Dendritic cell treated with granulocyte-macrophage colony-stimulating factor and Interleukin-4, amounts not matched to agents 40 ng/mL and 50 ng/mL, for 4 days (primary cell): ENCODE measurements around the gene SEC14L3.

Experiments used
- H3K27ac Mint-ChIP-seq: one replicate; pipeline ENCODE4 v1.8.0; 2022; ENCODE audit warnings: mild to moderate bottlenecking, mixed read lengths
- H3K27me3 Mint-ChIP-seq: one replicate; pipeline ENCODE4 v1.8.0; 2022; ENCODE audit warnings: mild to moderate bottlenecking, mixed read lengths
- H3K36me3 Mint-ChIP-seq: one replicate; pipeline ENCODE4 v1.8.0; 2022; ENCODE audit warnings: low read depth, mixed read lengths
- H3K4me1 Mint-ChIP-seq: one replicate; pipeline ENCODE4 v1.8.0; 2022; ENCODE audit warnings: low read depth, mixed read lengths
- H3K4me3 Mint-ChIP-seq: one replicate; pipeline ENCODE4 v1.8.0; 2022; ENCODE audit warnings: mild to moderate bottlenecking, moderate library complexity, mixed read lengths
- H3K9me3 Mint-ChIP-seq: one replicate; pipeline ENCODE4 v1.8.0; 2022; ENCODE audit warnings: mixed read lengths
- intact Hi-C: fragments of 100-400 bp; cut with micrococcal nuclease; formaldehyde crosslinking; loops from one replicate; pipeline ENCODE4 v1.15.0; 2022

The SEC14L3 gene

DNA sequence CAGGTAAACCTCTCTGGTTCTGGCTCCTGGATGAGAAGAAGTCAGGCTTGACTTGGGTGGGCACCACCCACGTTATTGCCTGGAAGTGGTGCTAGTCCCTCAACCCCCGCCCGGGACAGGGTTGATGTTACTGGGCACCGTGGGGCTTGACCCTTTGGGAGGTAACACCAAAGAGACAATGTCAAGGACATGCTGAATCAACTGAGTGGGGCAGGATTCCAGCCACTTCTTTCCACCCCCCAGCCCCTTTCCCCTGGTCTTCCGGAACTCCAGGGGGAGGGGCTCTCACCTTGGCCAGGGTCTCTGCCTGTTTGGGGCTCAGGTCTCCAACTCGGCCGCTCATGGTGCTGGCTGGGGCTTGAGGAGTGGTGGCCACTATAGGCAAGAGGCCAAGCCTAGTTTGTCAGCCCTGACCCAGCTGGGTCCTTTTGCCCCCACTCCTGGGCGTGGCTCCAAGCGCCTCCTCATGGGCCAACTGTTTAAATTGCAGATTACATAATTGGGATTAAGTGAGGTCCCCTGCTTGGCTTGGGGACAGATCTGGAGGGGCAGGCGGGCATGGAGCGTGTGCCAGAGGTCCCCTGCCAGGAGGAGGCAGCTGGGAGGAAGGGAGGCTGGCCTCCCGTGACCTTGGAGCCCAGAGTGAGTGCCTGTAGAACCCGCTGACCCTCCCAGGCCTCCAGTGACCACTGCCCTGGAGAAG, at the start of gene SEC14L3:
Gene SEC14L3, minus strand, starts transcription at position 402 of the 703 bp plus-strand sequence. Its CDS starts 59 bp downstream, at position 343.
- Mint-ChIP-seq H3K36me3 (no peaks in the 10 kb centered on the region), H3K27ac (no peak within 1 kb of the TSS), H3K4me3 (no peak within 1 kb of the TSS), H3K4me1 (no peaks in the 10 kb centered on the region), H3K27me3 (peaks cover 16% of the 10 kb centered on the region), H3K9me3 (no peaks in the 10 kb centered on the region)
- intact Hi-C loops, result no loop called here

DNA sequence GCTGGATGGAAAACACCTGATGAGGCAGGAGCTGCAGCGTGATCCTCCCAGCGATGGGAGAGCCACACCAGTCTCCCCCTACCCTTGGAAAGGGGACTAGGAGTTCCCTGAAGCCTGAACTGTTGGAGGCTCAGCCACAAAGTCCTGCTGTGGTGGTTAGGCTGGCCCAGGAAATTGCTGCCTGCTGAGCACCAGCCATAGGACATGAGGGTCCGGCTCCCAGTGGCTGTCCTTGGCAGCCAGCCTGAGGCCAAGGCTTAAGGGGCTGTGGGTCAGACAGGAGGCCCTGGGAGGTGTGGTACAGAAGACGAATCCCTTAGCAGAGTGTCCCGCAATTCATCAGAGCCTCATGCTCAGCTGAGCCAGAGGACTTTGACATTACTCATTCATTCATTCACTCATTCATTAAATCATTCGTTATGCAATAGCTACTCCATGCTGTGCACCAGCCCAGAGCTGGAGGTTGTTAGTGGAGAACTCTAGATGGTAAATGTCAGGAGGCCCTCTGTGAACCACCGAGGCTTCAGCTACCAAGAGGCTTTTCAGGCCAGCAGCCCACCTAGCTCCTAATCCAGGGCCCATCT, 48.1 kb upstream of the SEC14L3 start:
- H3K9me3 Mint-ChIP-seq, result no peaks in the 10 kb centered on the region
- no peaks in the 10 kb centered on the region for H3K4me1 Mint-ChIP-seq
- no peak overlapping the region for H3K4me3 Mint-ChIP-seq
- peaks cover 3% of the 10 kb centered on the region for H3K27me3 Mint-ChIP-seq
- intact Hi-C loops, result no loop called here
- no peaks in the 10 kb centered on the region for H3K36me3 Mint-ChIP-seq
- H3K27ac Mint-ChIP-seq, result no peak overlapping the region

DNA sequence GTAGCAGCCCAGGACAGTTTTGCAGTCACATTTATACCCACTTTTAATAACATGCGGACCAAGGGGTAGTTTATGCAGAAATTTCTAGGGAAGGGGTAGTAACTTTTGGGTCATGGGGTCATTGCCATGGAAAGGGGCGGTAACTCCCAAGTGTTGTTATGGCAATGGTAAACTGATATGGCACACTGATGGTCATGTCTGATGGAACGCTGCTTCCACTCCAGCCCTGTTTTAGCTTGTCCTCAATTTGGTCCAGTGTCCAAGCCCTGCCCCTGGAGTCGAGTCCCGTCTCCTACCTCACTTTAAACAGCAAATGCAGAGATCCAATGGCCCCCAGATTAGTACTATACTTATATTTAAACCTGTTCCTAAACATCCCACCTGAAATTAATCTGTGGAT, 44.9 kb upstream of the SEC14L3 start:
- Mint-ChIP-seq H3K9me3 (no peaks in the 10 kb centered on the region), H3K27ac (no peak overlapping the region), H3K27me3 (peaks cover 1% of the 10 kb centered on the region), H3K4me1 (no peaks in the 10 kb centered on the region), H3K36me3 (no peaks in the 10 kb centered on the region), H3K4me3 (no peak overlapping the region)
- intact Hi-C loops, result no loop called here

DNA sequence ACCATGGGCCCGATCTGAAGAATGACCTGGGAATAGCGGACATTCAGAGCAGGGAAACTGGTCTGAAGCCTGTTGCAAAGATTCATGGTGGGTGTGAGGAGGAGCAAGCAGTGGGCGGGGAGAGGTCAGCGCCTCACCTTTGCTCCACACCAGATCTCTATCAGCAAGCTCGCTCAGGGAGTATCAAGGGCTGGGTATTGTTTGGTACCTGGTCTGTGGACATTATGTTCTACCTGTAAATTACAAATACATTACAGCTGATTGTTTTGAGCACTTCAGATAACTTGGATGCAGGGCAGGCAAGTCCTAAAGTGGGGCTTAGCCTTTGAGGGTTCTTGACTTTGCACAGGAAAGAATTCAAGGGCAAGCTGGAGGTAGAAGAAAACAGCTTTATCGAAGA, 44.5 kb upstream of the SEC14L3 start:
- intact Hi-C loops, result no loop called here
- H3K36me3 Mint-ChIP-seq, result no peaks in the 10 kb centered on the region
- H3K9me3 Mint-ChIP-seq, result no peaks in the 10 kb centered on the region
- no peaks in the 10 kb centered on the region for H3K4me1 Mint-ChIP-seq
- no peaks in the 10 kb centered on the region for H3K27me3 Mint-ChIP-seq
- H3K27ac Mint-ChIP-seq, result no peak overlapping the region
- H3K4me3 Mint-ChIP-seq, result no peak overlapping the region

DNA sequence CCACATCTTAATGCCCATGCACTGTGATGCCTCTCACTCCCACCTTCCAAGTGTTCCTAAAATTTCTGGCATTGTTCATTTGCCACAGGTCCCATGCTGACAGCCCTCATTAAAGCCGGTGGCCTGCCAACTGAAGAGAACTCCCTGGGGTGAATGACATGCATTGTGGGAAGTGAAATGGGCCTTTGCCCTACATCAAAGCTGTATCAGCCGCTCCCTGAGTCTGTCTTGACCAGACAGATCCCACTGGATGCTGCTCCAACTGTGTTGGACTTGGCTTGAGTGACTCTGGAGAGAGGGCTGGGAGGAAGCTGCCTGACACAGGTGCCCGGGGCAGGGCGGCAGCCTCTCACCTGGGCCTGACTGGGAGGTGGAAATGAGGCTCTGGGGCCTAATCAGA, 42.4 kb upstream of the SEC14L3 start:
- intact Hi-C loops, result no loop called here
- no peaks in the 10 kb centered on the region for H3K36me3 Mint-ChIP-seq
- no peak overlapping the region for H3K4me3 Mint-ChIP-seq
- H3K27me3 Mint-ChIP-seq, result peaks cover 9% of the 10 kb centered on the region
- H3K27ac Mint-ChIP-seq, result no peak overlapping the region
- H3K9me3 Mint-ChIP-seq, result no peaks in the 10 kb centered on the region
- no peaks in the 10 kb centered on the region for H3K4me1 Mint-ChIP-seq

DNA sequence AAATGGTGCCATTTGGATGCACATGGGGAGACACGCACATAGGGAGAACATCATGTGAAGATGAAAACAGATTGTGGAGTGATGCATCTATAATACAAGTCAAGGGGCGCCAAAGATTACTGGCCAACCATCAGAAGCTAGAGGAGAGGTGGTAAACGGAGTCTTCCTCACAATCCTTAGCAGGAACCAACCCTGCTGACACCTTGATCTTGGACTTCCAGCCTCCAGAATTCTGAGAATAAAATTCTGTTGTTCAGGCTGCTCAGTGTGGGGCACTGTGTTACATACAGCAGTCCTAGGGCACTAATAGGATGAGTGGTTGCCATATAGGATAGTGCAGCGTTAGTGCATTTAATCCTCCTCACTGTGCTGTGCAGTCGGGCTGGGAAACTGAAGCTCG, 41.6 kb upstream of the SEC14L3 start:
- intact Hi-C loops, result no loop called here

DNA sequence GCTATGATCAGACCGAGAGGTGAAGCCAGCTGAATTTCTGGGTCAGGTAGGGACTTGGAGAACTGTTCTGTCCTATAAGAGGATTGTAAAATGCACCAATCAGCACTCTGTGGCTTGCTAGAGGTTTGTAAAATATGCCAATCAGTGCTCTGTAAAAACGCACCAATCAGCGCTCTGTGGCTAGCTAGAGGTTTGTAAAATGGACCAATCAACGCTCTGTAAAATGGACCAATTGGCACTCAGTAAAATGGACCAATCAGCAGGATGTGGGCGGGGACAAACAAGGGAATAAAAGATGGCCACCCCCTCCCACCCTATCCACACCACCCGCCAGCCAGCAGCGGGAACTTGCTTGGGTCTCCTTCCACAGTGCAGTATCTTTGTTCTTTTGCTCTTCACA, 40.1 kb upstream of the SEC14L3 start:
- Mint-ChIP-seq H3K9me3 (no peaks in the 10 kb centered on the region), H3K4me3 (no peak overlapping the region), H3K36me3 (no peaks in the 10 kb centered on the region), H3K27me3 (peaks cover 14% of the 10 kb centered on the region), H3K27ac (no peak overlapping the region), H3K4me1 (no peaks in the 10 kb centered on the region)
- intact Hi-C loops, result no loop called here

More for the DNA sequence above, 41.6 kb upstream of the SEC14L3 start:
- no peak overlapping the region for H3K4me3 Mint-ChIP-seq
- H3K27me3 Mint-ChIP-seq, result peaks cover 12% of the 10 kb centered on the region
- no peaks in the 10 kb centered on the region for H3K36me3 Mint-ChIP-seq
- no peaks in the 10 kb centered on the region for H3K4me1 Mint-ChIP-seq
- no peak overlapping the region for H3K27ac Mint-ChIP-seq
- no peaks in the 10 kb centered on the region for H3K9me3 Mint-ChIP-seq

DNA sequence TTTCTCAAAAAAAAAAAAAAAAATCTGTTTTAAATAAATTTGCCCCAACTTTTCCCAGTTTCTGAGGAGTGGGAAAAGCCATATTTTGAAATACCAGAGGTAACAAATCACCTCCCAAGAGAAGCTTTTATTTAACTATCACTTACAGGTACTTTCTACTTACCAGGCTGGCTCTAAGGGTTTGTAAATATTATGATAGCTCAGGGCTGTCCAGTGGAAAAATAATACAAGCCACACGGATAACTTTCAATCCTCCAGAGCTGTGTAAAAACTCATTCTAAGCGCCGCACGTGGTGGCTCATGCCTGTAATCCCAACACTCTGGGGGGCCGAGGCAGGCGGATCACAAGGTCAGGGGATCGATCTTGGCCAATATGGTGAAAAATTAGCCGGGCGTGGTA, 39.3 kb upstream of the SEC14L3 start:
- no peaks in the 10 kb centered on the region for H3K36me3 Mint-ChIP-seq
- H3K4me1 Mint-ChIP-seq, result no peaks in the 10 kb centered on the region
- H3K27me3 Mint-ChIP-seq, result peaks cover 21% of the 10 kb centered on the region
- no peak overlapping the region for H3K27ac Mint-ChIP-seq
- H3K4me3 Mint-ChIP-seq, result no peak overlapping the region
- intact Hi-C loops, result no loop called here
- H3K9me3 Mint-ChIP-seq, result no peaks in the 10 kb centered on the region

DNA sequence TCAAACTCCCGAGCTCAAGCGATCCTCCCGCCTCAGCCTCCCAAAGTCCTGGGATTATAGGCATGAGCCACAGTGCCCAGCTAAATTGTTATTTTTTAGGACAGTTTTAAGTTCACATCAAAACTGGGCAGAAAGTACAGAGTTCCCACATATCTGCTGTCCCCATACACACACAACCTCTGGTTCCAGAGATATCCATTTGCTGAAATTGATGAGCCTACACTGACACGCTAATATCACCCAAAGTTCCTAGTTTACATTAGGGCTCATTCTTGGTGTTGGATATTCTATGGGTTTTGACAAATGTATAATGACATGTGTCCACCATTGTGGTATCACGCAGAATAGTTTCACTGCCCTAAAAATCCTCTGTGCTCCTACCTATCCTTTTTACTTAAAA, 36.4 kb upstream of the SEC14L3 start:
- Mint-ChIP-seq H3K4me1 (no peaks in the 10 kb centered on the region), H3K36me3 (no peaks in the 10 kb centered on the region), H3K27me3 (peaks cover 48% of the 10 kb centered on the region), H3K27ac (no peak overlapping the region), H3K9me3 (no peaks in the 10 kb centered on the region), H3K4me3 (no peak overlapping the region)
- intact Hi-C loops, result no loop called here

DNA sequence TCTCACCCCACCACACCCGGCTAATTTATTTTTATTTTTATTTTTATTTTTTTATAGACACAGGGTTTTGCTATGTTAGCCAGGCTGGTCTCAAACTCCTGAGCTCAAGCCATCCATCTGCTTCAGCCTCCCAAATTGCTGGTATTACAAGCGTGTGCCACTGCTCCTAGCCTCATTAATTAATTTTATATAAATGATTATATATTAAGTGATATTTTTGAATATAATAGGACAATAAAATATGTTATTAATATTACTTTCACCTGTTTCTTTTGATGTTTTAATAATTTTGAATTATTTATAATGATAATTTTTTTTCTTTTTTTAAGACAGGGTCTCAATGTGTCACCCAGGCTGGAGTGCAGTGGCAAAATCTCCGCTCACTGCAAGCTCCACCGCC, 35.9 kb upstream of the SEC14L3 start:
- H3K4me1 Mint-ChIP-seq, result no peaks in the 10 kb centered on the region
- intact Hi-C loops, result no loop called here
- no peak overlapping the region for H3K4me3 Mint-ChIP-seq
- peaks cover 48% of the 10 kb centered on the region for H3K27me3 Mint-ChIP-seq
- no peak overlapping the region for H3K27ac Mint-ChIP-seq
- no peaks in the 10 kb centered on the region for H3K9me3 Mint-ChIP-seq
- no peaks in the 10 kb centered on the region for H3K36me3 Mint-ChIP-seq

DNA sequence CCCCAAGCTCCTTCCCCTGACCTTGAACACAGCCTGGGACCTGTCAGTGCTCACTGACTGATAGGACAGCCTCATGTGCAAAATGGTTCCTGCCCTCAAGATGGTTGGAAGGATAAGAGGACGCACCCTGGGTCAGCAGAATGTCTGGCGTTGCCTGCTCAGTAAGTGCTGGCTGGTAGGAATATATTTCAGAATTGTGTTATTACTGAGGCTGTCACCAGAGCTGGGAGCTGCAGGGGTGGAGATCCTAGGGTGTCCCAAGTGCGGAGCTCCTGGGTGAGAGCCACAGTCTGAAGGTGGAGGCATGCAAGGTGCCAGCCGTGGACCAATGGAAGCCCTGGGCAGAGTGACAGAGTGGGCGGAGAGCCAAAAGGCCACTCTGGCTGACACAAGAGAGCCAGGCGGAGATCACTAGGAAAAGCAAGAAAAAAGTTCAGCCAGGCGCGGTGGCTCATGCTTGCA, 34.7 kb upstream of the SEC14L3 start:
- H3K4me3 Mint-ChIP-seq, result no peak overlapping the region
- no peak overlapping the region for H3K27ac Mint-ChIP-seq
- H3K27me3 Mint-ChIP-seq, result peaks cover 53% of the 10 kb centered on the region
- H3K36me3 Mint-ChIP-seq, result no peaks in the 10 kb centered on the region
- no peaks in the 10 kb centered on the region for H3K9me3 Mint-ChIP-seq
- no peaks in the 10 kb centered on the region for H3K4me1 Mint-ChIP-seq
- intact Hi-C loops, result no loop called here

DNA sequence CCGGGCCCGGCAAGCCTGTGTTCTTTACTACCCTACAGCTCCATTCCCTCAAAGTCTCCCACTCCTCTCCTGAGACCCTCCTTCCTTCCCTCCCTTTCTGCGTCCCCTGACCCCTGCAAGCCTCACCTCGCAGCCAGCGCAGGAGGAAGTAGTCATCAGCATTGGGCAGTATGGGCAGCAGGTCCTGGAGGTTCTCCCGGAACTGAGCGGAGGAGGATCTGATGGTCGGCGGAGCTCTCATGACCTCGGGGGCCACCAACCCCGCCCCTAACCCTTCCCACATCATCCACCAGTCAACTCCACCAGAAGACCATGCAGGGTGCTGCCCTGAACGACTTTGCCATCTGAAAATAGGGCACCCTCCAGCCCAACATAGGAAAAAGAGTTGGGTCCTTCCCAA, 31.7 kb upstream of the SEC14L3 start:
- no peaks in the 10 kb centered on the region for H3K9me3 Mint-ChIP-seq
- no peak overlapping the region for H3K4me3 Mint-ChIP-seq
- intact Hi-C loops, result no loop called here
- H3K27me3 Mint-ChIP-seq, result peaks cover 48% of the 10 kb centered on the region
- no peaks in the 10 kb centered on the region for H3K36me3 Mint-ChIP-seq
- no peak overlapping the region for H3K27ac Mint-ChIP-seq
- H3K4me1 Mint-ChIP-seq, result no peaks in the 10 kb centered on the region

DNA sequence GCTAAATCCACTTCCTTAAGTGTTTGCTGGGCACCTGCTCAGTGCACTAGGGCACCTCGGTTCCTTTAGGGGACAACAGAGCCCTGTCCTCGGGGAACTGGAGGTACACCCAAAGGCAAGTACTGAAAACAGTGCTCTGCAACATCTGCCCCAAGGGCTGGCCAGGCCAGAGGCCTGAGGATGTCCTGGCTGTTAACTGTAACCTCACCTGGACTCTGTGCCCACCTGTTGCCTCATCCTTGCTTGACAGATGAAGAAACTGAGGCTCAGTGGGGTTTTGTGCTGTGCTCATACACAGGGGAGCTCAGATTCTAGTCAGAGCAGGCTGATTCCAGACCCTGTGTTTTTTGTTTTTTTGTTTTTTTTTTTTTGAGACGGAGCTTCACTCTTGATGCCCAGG, 31.1 kb upstream of the SEC14L3 start:
- Mint-ChIP-seq H3K4me1 (no peaks in the 10 kb centered on the region), H3K27ac (no peak overlapping the region), H3K36me3 (no peaks in the 10 kb centered on the region), H3K27me3 (peaks cover 48% of the 10 kb centered on the region), H3K4me3 (no peak overlapping the region), H3K9me3 (no peaks in the 10 kb centered on the region)
- intact Hi-C loops, result no loop called here

DNA sequence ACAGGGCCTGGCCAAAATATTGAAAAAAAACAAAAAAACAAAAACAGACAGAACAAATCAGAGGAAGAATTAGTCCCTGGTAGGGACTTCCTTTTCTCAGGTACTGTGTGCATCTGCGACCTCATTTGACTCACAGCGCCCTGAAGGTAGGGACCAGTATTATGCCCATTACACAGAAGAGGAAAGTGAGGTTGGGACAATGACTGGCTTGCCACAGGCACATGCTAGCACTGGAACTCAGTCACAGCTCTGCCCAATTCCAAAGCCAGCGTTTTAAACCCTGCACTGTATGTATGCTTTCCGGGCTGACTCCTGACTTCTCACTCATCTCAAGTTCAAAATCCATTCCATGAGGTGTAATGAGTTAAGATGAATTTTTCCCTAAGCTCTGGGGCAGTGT, 30.3 kb upstream of the SEC14L3 start:
- intact Hi-C loops, result no loop called here
- no peaks in the 10 kb centered on the region for H3K36me3 Mint-ChIP-seq

DNA sequence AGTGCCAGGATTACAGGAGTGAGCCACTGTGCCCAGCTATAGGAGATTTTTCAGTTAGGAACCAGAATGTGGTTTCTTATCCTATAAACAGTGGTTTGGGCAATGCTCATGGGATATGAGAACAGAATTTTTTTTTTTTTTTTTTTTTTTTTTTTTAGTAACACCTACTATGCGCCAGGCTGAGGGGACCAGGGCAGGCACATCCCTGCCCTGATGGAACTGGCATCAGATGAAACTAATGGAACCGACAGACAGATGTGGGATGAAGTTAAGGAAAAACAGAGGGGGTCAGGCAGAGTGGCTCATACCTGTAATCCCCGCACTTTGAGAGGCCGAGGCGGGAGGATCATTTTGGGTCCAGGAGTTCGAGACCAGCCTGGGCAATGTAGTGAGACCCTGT, 28.8 kb upstream of the SEC14L3 start:
- H3K4me1 Mint-ChIP-seq, result no peaks in the 10 kb centered on the region
- H3K36me3 Mint-ChIP-seq, result no peaks in the 10 kb centered on the region

More for the DNA sequence above, 30.3 kb upstream of the SEC14L3 start:
- H3K27ac Mint-ChIP-seq, result no peak overlapping the region
- no peaks in the 10 kb centered on the region for H3K9me3 Mint-ChIP-seq
- no peaks in the 10 kb centered on the region for H3K4me1 Mint-ChIP-seq
- H3K27me3 Mint-ChIP-seq, result peaks cover 49% of the 10 kb centered on the region
- no peak overlapping the region for H3K4me3 Mint-ChIP-seq

More for the DNA sequence above, 28.8 kb upstream of the SEC14L3 start:
- no peak overlapping the region for H3K4me3 Mint-ChIP-seq
- no peaks in the 10 kb centered on the region for H3K9me3 Mint-ChIP-seq
- no peak overlapping the region for H3K27ac Mint-ChIP-seq
- H3K27me3 Mint-ChIP-seq, result peaks cover 41% of the 10 kb centered on the region
- intact Hi-C loops, result no loop called here
